Upper lobe of left lung (tissue), 4 donors: ENCODE data around the gene MTARC2.

ENCODE experiments used
- EP300 ChIP-seq, 4 donors: sonication (generic); formaldehyde crosslinking; IDR thresholded peaks; one replicate each; pipeline ENCODE4 v1.5.1; 2017; ENCODE audit warnings: antibody characterized with exemption in 4 of 4, control low read depth in 2 of 4
- POLR2A ChIP-seq, 4 donors: fragments of 450-650 bp; IDR thresholded peaks; one replicate each; pipeline ENCODE4 v1.5.1; 2016 to 2017; ENCODE audit warnings: antibody characterized with exemption in 4 of 4, mild to moderate bottlenecking in 2 of 4

- TF ChIP-seq POLR2A (IDR thresholded peaks at IDR 0.05), result no peak
- no peak for TF ChIP-seq EP300 (IDR thresholded peaks at IDR 0.05)
Measured at GRCh38 chr1:220809187-220809550, 61.0 kb downstream of the MTARC2 start.
